Measurements from ENCODE around the gene TBCD. TPM values are rescaled to one million over a fixed set of nuclear protein-coding genes. Genes with fewer than 3 reads are reported as not detected.

TBCD gene
- polyA plus RNA-seq (2013, experiment 1 of 2), result 73.4 TPM
- 81.2 TPM for polyA plus RNA-seq (2013, experiment 2 of 2)

DNA sequence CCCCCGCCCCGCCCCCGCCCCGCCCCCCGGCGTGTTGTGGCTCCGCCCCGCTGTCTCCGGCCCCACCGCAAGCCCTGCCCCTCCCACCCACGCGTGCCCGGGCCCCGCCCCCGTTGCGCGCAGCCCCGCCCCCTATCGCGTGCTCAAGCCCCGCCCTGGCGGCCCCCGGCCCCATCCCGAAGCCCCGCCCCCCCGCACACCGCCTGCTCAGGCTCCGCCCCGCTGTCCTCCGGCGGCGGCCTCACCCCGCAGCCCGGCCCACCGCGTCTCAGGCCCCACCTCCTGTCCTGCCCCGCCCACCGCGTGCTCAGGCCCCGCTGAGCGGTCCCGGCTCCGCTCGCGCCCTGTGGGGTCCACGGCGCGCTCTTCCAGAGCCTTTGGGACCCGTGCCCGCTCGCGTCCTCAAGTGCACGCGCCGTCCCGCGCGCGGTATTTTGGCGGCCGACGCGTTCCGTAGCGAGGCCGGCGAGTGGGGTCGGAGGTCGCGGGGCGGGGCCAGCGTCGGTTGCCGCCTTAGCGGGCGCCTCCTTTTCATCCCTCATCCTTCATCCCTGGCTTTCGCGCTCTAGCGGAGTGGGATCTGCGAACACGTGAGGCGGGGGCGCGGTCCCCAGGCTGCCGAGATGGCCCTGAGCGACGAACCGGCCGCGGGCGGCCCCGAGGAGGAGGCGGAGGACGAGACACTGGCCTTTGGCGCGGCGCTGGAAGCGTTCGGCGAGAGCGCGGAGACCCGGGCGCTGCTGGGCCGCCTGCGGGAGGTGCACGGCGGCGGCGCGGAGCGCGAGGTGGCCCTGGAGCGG, at the start of gene TBCD:
Gene TBCD (plus strand): TSS at position 495 of the 800 bp plus-strand sequence. CDS start 129 bp downstream, at position 624.
- Histone ChIP-seq H3K27ac (ENCODE audit: low read depth, low read length) (peak within 1 kb of the TSS; percentile 80), H3K36me3 (ENCODE audit: insufficient read depth, low read length) (peaks cover 15% of the 10 kb centered on the region), H3K4me1 (ENCODE audit: insufficient read depth, low read length) (peaks cover 25% of the 10 kb centered on the region), H3K4me3 (ENCODE audit: low read length) (peak within 1 kb of the TSS; percentile 98), H3K27me3 (ENCODE audit: insufficient read depth, low read length) (no peaks in the 10 kb centered on the region), H3K9ac (ENCODE audit: low read depth, low read length) (peak within 1 kb of the TSS; percentile 87), H3K9me3 (ENCODE audit: insufficient read depth, low read depth, low read length) (no peaks in the 10 kb centered on the region)
- under 1% methylated on average over 98 of the region's 114 CpGs for WGBS

- 81% methylated on average over 20 of the region's 20 CpGs for WGBS
- H3K9me3 ChIP-seq (ENCODE audit: insufficient read depth, low read depth, low read length), result no peaks in the 10 kb centered on the region
- no peak overlapping the region for H3K9ac ChIP-seq (ENCODE audit: low read depth, low read length)
- H3K27ac ChIP-seq (ENCODE audit: low read depth, low read length), result no peak overlapping the region
- no peak overlapping the region for H3K4me3 ChIP-seq (ENCODE audit: low read length)
- H3K27me3 ChIP-seq (ENCODE audit: insufficient read depth, low read length), result peaks cover 30% of the 10 kb centered on the region
- H3K36me3 ChIP-seq (ENCODE audit: insufficient read depth, low read length), result no peaks in the 10 kb centered on the region
- H3K4me1 ChIP-seq (ENCODE audit: insufficient read depth, low read length), result no peaks in the 10 kb centered on the region
Measured at GRCh38 chr17:82702231-82702927, 49.5 kb upstream of the TBCD start.

DNA sequence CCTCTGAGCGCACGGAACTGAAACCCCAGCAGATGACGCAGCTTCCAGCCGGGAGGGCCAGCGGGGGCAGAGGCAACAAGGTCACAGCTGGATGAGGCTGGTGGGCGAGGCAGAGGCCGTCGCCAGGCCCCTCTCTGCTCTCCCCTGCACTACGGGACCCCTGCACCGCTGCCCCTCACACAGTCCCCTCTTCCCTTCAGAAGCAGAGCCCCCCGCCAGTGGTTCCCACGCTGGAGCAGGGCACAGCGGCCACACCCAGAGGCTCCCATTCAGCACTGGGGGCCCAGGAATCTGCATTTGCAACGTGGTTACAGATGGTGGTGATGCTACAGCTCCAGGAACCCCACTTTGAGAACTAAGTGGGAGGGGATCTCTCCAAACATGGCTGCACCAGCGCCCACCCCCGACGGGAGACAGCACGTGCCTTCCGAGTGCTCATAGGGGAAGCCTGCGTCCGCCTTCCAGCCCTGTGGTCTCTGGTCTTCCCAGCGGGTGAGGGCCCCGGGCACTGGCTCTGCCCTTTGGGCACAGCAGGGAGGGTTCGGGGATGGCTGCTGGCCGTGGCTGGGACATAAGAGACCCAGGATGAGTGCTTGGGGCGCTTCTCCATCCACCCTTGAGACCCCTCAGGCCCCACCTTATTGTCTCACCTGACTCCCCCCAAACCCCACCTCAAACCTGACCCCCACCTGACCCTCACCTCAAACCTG, 48.7 kb upstream of the TBCD start:
- WGBS, result 86% methylated on average over 26 of the region's 26 CpGs
- H3K27ac ChIP-seq (ENCODE audit: low read depth, low read length), result no peak overlapping the region
- peaks cover 23% of the 10 kb centered on the region for H3K27me3 ChIP-seq (ENCODE audit: insufficient read depth, low read length)
- no peak overlapping the region for H3K9ac ChIP-seq (ENCODE audit: low read depth, low read length)
- no peak overlapping the region for H3K4me3 ChIP-seq (ENCODE audit: low read length)
- H3K36me3 ChIP-seq (ENCODE audit: insufficient read depth, low read length), result no peaks in the 10 kb centered on the region
- no peaks in the 10 kb centered on the region for H3K9me3 ChIP-seq (ENCODE audit: insufficient read depth, low read depth, low read length)
- H3K4me1 ChIP-seq (ENCODE audit: insufficient read depth, low read length), result no peaks in the 10 kb centered on the region

GRCh38 chr17:82703935-82704865, 47.7 kb upstream of the TBCD start:
- Histone ChIP-seq H3K36me3 (ENCODE audit: insufficient read depth, low read length) (no peaks in the 10 kb centered on the region), H3K27me3 (ENCODE audit: insufficient read depth, low read length) (peaks cover 19% of the 10 kb centered on the region), H3K4me1 (ENCODE audit: insufficient read depth, low read length) (no peaks in the 10 kb centered on the region), H3K9ac (ENCODE audit: low read depth, low read length) (no peak overlapping the region), H3K4me3 (ENCODE audit: low read length) (no peak overlapping the region), H3K27ac (ENCODE audit: low read depth, low read length) (no peak overlapping the region), H3K9me3 (ENCODE audit: insufficient read depth, low read depth, low read length) (no peaks in the 10 kb centered on the region)
- 88% methylated on average over 38 of the region's 38 CpGs for WGBS

- peaks cover 12% of the 10 kb centered on the region for H3K27me3 ChIP-seq (ENCODE audit: insufficient read depth, low read length)
- H3K36me3 ChIP-seq (ENCODE audit: insufficient read depth, low read length), result no peaks in the 10 kb centered on the region
- no peaks in the 10 kb centered on the region for H3K9me3 ChIP-seq (ENCODE audit: insufficient read depth, low read depth, low read length)
- H3K9ac ChIP-seq (ENCODE audit: low read depth, low read length), result no peak overlapping the region
- no peaks in the 10 kb centered on the region for H3K4me1 ChIP-seq (ENCODE audit: insufficient read depth, low read length)
- no peak overlapping the region for H3K4me3 ChIP-seq (ENCODE audit: low read length)
- WGBS, result 84% methylated on average over 13 of the region's 13 CpGs
- H3K27ac ChIP-seq (ENCODE audit: low read depth, low read length), result no peak overlapping the region
Measured at GRCh38 chr17:82704886-82705285, 47.0 kb upstream of the TBCD start.

DNA sequence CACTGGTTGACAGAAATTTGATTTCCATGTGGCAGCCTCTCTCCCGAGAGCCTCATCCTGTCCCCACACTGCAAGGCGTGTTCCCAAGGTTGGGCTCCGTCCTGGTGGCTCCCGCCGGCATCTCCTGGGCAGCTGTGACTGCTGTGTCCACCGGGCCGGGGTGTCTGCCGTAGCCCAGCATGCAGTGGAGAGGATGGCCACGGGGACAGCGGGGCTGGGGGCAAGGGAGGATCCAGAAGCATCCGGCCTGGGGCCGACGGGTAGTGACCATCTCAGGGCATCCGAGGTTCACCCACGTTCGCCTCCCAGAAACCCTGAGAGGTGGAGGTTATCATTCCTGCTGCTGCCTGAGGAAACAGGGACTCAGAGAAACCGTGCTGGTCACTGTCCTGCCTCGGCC, 46.1 kb upstream of the TBCD start:
- Histone ChIP-seq H3K4me3 (ENCODE audit: low read length) (no peak overlapping the region), H3K9me3 (ENCODE audit: insufficient read depth, low read depth, low read length) (no peaks in the 10 kb centered on the region)
- WGBS, result 91% methylated on average over 18 of the region's 18 CpGs

GRCh38 chr17:82709024-82709675, 42.7 kb upstream of the TBCD start:
- Histone ChIP-seq H3K4me1 (ENCODE audit: insufficient read depth, low read length) (no peaks in the 10 kb centered on the region), H3K36me3 (ENCODE audit: insufficient read depth, low read length) (no peaks in the 10 kb centered on the region), H3K27me3 (ENCODE audit: insufficient read depth, low read length) (no peaks in the 10 kb centered on the region), H3K27ac (ENCODE audit: low read depth, low read length) (no peak overlapping the region), H3K9me3 (ENCODE audit: insufficient read depth, low read depth, low read length) (no peaks in the 10 kb centered on the region), H3K4me3 (ENCODE audit: low read length) (no peak overlapping the region), H3K9ac (ENCODE audit: low read depth, low read length) (no peak overlapping the region)
- WGBS, result 70% methylated on average over 4 of the region's 9 CpGs

More for the DNA sequence above, 46.1 kb upstream of the TBCD start:
- no peaks in the 10 kb centered on the region for H3K36me3 ChIP-seq (ENCODE audit: insufficient read depth, low read length)
- H3K9ac ChIP-seq (ENCODE audit: low read depth, low read length), result no peak overlapping the region
- H3K27me3 ChIP-seq (ENCODE audit: insufficient read depth, low read length), result peaks cover 4% of the 10 kb centered on the region; the same call in 1 of the 2 replicates
- no peak overlapping the region for H3K27ac ChIP-seq (ENCODE audit: low read depth, low read length)
- H3K4me1 ChIP-seq (ENCODE audit: insufficient read depth, low read length), result no peaks in the 10 kb centered on the region

- Histone ChIP-seq H3K9ac (ENCODE audit: low read depth, low read length) (no peak overlapping the region), H3K27me3 (ENCODE audit: insufficient read depth, low read length) (no peaks in the 10 kb centered on the region), H3K36me3 (ENCODE audit: insufficient read depth, low read length) (no peaks in the 10 kb centered on the region), H3K4me3 (ENCODE audit: low read length) (no peak overlapping the region), H3K4me1 (ENCODE audit: insufficient read depth, low read length) (no peaks in the 10 kb centered on the region), H3K9me3 (ENCODE audit: insufficient read depth, low read depth, low read length) (no peaks in the 10 kb centered on the region), H3K27ac (ENCODE audit: low read depth, low read length) (no peak overlapping the region)
- WGBS, result 93% methylated on average over 25 of the region's 25 CpGs
Measured at GRCh38 chr17:82709676-82710498, 42.0 kb upstream of the TBCD start.

- Histone ChIP-seq H3K4me1 (ENCODE audit: insufficient read depth, low read length) (no peaks in the 10 kb centered on the region), H3K4me3 (ENCODE audit: low read length) (no peak overlapping the region), H3K9me3 (ENCODE audit: insufficient read depth, low read depth, low read length) (no peaks in the 10 kb centered on the region), H3K9ac (ENCODE audit: low read depth, low read length) (no peak overlapping the region), H3K27ac (ENCODE audit: low read depth, low read length) (no peak overlapping the region), H3K36me3 (ENCODE audit: insufficient read depth, low read length) (no peaks in the 10 kb centered on the region), H3K27me3 (ENCODE audit: insufficient read depth, low read length) (no peaks in the 10 kb centered on the region)
- 85% methylated on average over 29 of the region's 29 CpGs for whole genome bisulfite sequencing
Measured at GRCh38 chr17:82710499-82711232, 41.2 kb upstream of the TBCD start.

Measured in HUES64 (cell line).